GM13977 (cell line): ENCODE results near the gene DLX4.

Experiments
- DNase-seq: peaks from one replicate; pipeline ENCODE4 v3.0.0; 2012; ENCODE audit warnings: low spot score
- in situ Hi-C: fragments of 300-500 bp; cut with MboI; formaldehyde crosslinking; loops from one replicate; pipeline ENCODE4 v1.12.0; 2022; ENCODE audit warnings: low sequenced_read_pairs, low pct_unique_long_range_greater_than_20kb, mixed read lengths, inconsistent platforms; ENCODE audit not compliant: unreplicated experiment
- TF ChIP-seq, protein P1 (sequence below): IDR thresholded peaks from 2 replicates; pipeline ENCODE4 v1.5.1; 2012; ENCODE audit warnings: mild to moderate bottlenecking, control low read depth; ENCODE audit not compliant: insufficient read depth; ENCODE audit errors: extremely low read depth, missing control alignments

Gene DLX4

DNA sequence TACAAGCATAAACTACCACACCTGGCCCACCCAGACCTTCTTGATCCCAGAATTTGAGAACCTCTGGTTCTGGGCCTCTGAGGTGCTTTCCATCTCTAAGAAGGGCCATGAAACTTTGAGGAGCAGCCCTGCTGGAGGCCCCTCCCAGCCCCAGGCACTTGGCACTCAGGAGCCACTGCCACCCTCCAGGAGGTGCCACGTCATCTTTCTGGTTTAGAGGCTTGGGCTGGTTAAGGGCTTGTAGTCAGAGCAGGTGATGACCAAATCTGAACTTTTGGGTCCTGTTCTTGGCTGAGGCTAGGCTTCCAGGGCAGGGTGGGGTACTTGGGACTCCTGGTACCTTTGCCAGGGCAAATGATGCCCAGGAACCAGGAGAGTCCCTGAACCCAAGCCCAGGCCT, 13.8 kb upstream of the DLX4 start:
- in situ Hi-C loops = no loop called here
- no peak for DNase-seq
- TF ChIP-seq, protein P1, sequence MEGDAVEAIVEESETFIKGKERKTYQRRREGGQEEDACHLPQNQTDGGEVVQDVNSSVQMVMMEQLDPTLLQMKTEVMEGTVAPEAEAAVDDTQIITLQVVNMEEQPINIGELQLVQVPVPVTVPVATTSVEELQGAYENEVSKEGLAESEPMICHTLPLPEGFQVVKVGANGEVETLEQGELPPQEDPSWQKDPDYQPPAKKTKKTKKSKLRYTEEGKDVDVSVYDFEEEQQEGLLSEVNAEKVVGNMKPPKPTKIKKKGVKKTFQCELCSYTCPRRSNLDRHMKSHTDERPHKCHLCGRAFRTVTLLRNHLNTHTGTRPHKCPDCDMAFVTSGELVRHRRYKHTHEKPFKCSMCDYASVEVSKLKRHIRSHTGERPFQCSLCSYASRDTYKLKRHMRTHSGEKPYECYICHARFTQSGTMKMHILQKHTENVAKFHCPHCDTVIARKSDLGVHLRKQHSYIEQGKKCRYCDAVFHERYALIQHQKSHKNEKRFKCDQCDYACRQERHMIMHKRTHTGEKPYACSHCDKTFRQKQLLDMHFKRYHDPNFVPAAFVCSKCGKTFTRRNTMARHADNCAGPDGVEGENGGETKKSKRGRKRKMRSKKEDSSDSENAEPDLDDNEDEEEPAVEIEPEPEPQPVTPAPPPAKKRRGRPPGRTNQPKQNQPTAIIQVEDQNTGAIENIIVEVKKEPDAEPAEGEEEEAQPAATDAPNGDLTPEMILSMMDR = no peak

DNA sequence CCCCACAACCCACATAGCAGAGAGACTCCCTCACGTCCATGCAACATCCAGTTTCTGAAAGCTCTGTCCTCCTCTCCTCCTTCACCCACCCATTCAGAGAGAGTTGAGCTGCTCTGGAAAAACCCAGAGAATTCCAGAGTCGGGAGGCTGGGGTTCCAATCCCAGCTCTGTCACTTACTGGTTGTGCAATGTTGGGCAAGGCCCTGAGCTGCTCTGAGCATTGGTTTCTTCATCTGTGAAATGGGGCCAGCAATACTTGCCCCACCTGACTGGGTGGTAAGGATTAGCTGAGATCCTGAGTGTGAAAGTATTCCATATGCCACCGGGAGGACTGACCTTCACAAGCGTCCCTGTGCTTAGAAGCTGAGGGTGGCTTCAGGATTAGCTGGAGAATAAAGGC, 12.2 kb upstream of the DLX4 start:
- TF ChIP-seq, protein P1 = no peak
- no peak for DNase-seq
- in situ Hi-C loops = no loop called here

DNA sequence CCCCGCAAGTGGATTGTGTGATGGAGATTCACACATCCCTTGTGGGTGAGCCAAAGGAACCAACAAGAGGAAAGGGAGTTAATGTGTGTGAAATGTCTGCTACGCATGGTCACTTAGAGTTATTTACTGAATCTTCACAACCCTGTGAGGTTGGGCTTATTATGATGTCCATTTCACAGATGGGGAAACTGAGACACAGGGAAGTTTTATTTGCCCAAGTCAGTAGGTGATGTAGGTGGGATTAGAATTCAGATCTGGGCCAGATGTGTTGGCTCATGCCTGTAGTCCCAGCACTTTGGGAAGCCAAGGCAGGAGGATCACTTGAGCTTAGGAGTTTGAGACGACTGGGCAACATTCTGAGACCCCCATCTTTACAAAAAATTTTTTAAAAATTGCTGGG, 11.6 kb upstream of the DLX4 start:
- DNase-seq = no peak
- TF ChIP-seq, protein P1 = no peak
- in situ Hi-C loops = no loop called here

DNA sequence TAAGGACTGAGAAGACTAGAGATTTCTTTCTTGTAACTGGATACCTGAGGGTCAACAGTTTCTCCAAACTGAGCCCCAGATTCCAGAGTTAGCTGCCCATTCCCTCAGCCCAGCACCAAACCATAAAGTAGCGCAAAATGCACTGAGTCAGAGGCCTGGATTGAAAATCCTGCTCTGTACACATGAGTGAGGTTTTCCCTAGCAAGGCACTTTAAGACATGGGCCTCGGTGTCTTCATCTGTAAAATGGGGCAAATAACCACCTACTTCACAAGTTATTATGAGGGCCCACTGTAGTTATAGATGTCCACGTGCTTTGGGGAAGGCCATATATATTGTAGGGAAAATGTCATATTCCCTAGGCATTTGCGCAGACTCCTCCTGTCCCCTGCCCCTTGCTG, 10.3 kb upstream of the DLX4 start:
- no peak for DNase-seq
- in situ Hi-C loops = no loop called here
- TF ChIP-seq, protein P1 = no peak

DNA sequence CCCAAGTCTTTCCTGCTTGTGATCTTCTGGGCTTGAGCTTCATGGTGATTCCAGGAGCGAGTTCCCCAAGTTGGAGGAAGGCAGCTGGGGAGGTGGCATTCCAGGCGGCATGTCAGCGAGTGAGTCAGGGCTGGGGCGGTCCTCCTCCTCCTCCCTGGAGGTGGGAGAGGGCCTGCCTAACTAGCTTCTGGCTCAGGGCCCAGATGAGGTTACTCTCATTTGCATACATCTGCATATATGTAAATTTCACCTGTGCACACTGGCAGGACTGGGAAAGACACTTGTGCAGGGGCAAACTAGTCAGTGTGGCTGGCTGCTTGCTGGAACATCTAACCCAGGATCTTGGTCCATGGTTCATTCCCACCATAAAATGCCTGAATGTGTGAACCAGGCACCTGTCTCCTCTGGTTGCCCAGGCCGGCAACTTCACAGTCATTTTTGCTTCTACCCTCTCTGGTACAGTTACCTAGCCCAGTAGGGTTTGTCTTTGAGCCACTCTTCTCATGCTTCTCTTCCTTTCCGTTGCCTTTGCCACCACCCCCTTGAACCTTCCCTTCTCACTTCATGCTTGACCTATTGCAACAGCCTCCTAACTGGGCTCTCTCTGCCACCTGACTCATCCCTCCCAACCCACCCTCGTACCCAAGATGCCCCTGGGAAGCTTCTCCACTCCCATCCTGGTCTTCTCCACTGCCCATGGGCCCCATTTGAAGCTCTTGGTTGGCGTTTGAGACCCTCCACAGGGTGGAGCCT, 9.6 kb upstream of the DLX4 start:
- TF ChIP-seq, protein P1 = no peak
- no peak for DNase-seq
- in situ Hi-C loops = no loop called here

DNA sequence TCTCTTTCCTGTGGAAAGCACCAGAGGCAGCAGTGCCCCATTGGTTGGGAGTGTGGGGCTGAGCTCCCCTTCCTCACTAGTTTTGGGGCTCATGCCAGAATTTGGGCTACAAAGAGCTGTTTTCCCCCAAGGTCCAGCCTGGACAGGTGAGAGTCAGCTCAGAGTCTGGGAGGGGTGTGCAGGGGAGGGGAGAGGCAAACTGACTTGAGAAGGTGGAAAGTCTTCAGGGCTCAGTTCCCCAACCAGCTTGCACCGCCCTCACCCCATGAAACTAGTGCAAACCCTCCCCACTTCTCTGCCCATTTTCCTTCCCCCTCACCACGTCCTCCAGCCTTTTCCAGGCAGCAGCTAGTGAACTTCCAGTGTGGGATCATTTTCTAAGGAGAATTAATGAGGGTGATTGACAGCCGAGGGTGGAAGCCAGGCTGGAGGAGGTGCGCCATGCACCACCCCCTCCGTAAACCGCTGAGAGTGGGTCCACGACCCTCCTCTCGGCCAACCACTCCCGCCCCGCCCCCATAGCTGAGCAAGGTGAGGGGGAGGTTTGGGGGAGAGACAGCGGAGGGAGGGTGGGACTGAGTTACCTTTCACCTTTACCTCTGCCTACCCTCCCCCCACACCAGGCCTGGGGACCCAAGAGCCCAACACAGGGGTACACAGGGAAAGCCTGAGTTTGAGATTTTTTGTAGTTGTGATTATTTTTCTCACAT, 6.2 kb upstream of the DLX4 start:
- TF ChIP-seq, protein P1 = no peak
- in situ Hi-C loops = no loop called here
- DNase-seq = no peak
